HepG2 (cell line): Measurements from ENCODE around the gene NIP7. TPM values are rescaled to one million over a fixed set of nuclear protein-coding genes. Genes with fewer than 3 reads are reported as not detected.

Experiments
- FOXJ3 ChIP-seq: sonication (generic); formaldehyde crosslinking; IDR thresholded peaks from 2 replicates; pipeline ENCODE4 v1.4.0; 2020; ENCODE audit warnings: missing genetic modification reagents, mild to moderate bottlenecking, borderline replicate concordance
- MAF1 ChIP-seq: sonication (generic); formaldehyde crosslinking; IDR thresholded peaks from 2 replicates; pipeline ENCODE4 v1.5.0; 2020; ENCODE audit warnings: missing genetic modification reagents, borderline replicate concordance
- MTA1 ChIP-seq: sonication (generic); formaldehyde crosslinking; IDR thresholded peaks from 2 replicates; pipeline ENCODE4 v1.4.0; 2020; ENCODE audit warnings: missing genetic modification reagents, mild to moderate bottlenecking, borderline replicate concordance
- MXD4 ChIP-seq: IDR thresholded peaks from 2 replicates; pipeline ENCODE4 v1.6.1; 2016; ENCODE audit warnings: mild to moderate bottlenecking, missing biosample characterization, missing genetic modification reagents
- NFKBIZ ChIP-seq: IDR thresholded peaks from 2 replicates; pipeline ENCODE4 v1.6.1; 2018; ENCODE audit warnings: missing genetic modification reagents, missing compliant biosample characterization
- PCBP1 ChIP-seq: fragments of 200-400 bp; formaldehyde crosslinking; IDR thresholded peaks from 2 replicates; pipeline ENCODE4 v1.6.1; 2017; ENCODE audit warnings: mild to moderate bottlenecking, low read depth, low read length, borderline replicate concordance
- RCOR2 ChIP-seq: IDR thresholded peaks from 2 replicates; pipeline ENCODE4 v1.6.1; 2016; ENCODE audit warnings: missing biosample characterization, missing genetic modification reagents
- SMAD9 ChIP-seq: sonication (generic); formaldehyde crosslinking; IDR thresholded peaks from 2 replicates; pipeline ENCODE4 v1.5.1; 2020; ENCODE audit warnings: mild to moderate bottlenecking, missing genetic modification reagents
- SOX6 ChIP-seq, 2 experiments: fragments of 450-650 bp in 1 of 2; sonication (generic) in 1 of 2; formaldehyde crosslinking in 1 of 2; IDR thresholded peaks; 2 replicates each; pipeline versions ENCODE4 v1.4.0 to v1.6.1; 2017 to 2020; ENCODE audit warnings: antibody characterized with exemption in 1 of 2, mild to moderate bottlenecking in 1 of 2, missing genetic modification reagents in 1 of 2
- YEATS2 ChIP-seq: sonication (generic); formaldehyde crosslinking; IDR thresholded peaks from 2 replicates; pipeline ENCODE4 v1.4.0; 2020; ENCODE audit warnings: missing genetic modification reagents, borderline replicate concordance
- ZNF180 ChIP-seq: sonication (generic); formaldehyde crosslinking; IDR thresholded peaks from 2 replicates; pipeline ENCODE4 v1.4.0; 2020; ENCODE audit warnings: low read depth, missing genetic modification reagents, borderline replicate concordance
- ZNF430 ChIP-seq: sonication (generic); formaldehyde crosslinking; IDR thresholded peaks from 2 replicates; pipeline ENCODE4 v1.9.0; 2021; ENCODE audit warnings: mild to moderate bottlenecking, missing genetic modification reagents
- ZNF768 ChIP-seq: sonication (generic); formaldehyde crosslinking; IDR thresholded peaks from 2 replicates; pipeline ENCODE4 v1.4.0; 2020; ENCODE audit warnings: missing genetic modification reagents
- polyA plus RNA-seq, 8 experiments: library from polyadenylated mRNA; depleted of rRNA in 3 of 8; stranded (reverse) in 7 of 8; unstranded in 1 of 8; fragments of >200 nt; fragmentation: Illumina TruSeq in 4 of 8; extraction: Trizol in 4 of 8; gene quantifications; 2 replicates each; pipeline versions ENCODE4 v1.2.1 to v1.2.3, GENCODE V29; 2011 to 2016; ENCODE audit warnings: low read depth in 4 of 8, missing spikeins in 1 of 8, mixed read lengths in 1 of 8; ENCODE audit not compliant: insufficient read depth in 1 of 8
- total RNA-seq, 5 experiments: library from RNA; depleted of rRNA; stranded (reverse); fragments of >200 nt; fragmentation: Illumina TruSeq; extraction: Trizol; gene quantifications; 2 replicates each; pipeline ENCODE4 v1.2.3, GENCODE V29; 2016; ENCODE audit warnings: low read depth in 1 of 5
- TF ChIP-seq, protein P1 (sequence below): sonication (generic); formaldehyde crosslinking; conservative IDR thresholded peaks from 2 replicates; pipeline ENCODE4 v1.4.0; 2020; ENCODE audit warnings: missing genetic modification reagents
- TF ChIP-seq, protein P2 (sequence below): sonication (generic); formaldehyde crosslinking; IDR thresholded peaks from 2 replicates; pipeline ENCODE4 v1.8.0; 2023; ENCODE audit warnings: mild to moderate bottlenecking, missing genetic modification reagents
- TF ChIP-seq, protein P3 (sequence below), 2 experiments: IDR thresholded peaks; 2 replicates each; pipeline ENCODE4 v1.6.1; 2011 to 2012; ENCODE audit warnings: low read length in 2 of 2, borderline replicate concordance in 1 of 2, low read depth in 1 of 2, mild to moderate bottlenecking in 1 of 2, moderate library complexity in 1 of 2
- TF ChIP-seq, protein P4 (sequence below): sonication (generic); formaldehyde crosslinking; IDR thresholded peaks from 2 replicates; pipeline ENCODE4 v1.5.0; 2020; ENCODE audit warnings: mild to moderate bottlenecking, missing genetic modification reagents
- TF ChIP-seq, protein P5 (sequence below): sonication (generic); formaldehyde crosslinking; IDR thresholded peaks from 2 replicates; pipeline ENCODE4 v1.9.0; 2021; ENCODE audit warnings: missing genetic modification reagents, mild to moderate bottlenecking, borderline replicate concordance

NIP7 gene
- total and polyA plus RNA-seq, 2 of the 13 experiments (the other 11 are each of a cell fraction or from before 2014, with no cell fraction given): 15.3 to 114 TPM

DNA sequence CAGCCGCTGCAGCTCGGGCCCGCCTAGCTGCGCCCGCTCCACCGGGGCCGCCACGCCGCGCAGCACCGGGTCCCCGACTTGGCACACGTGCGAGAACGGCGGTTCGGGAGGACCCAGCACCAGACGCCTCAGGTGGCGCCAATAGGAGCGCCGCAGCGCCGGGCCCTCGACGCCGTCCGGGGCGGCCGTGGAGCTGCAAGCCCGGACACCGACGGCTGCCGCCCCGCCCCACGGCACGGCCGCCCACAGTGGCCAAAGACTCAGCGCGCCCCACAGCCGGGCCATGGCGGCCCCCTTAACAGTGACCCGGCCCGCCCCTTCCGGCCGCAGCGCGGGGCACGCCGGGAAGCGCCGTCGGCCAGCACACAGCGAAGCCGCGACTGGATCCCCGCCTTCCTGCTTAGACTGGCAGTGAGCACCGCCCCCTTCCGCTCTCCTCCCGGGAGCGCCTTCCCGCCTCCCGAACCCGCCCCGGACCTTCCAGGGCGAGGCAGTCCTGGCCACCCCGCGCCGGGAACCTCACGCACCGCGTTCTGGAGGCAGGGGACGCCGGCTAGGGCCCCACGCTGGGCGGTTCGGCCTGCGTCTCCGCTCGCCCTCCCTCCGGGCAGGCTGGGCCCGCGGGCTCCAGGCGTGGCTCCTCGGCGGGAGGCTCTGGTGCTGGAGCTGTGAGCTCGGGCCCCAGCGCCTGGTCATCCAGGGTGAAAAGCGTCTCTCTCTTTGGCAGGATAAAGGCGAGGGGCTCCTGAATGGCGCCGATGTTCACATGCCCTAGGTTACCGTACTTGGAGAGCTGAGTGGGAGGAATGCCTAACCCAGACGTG is 9.1 kb upstream of the NIP7 start, which contains the start of gene PDF (continued):
- TF ChIP-seq, protein P1, sequence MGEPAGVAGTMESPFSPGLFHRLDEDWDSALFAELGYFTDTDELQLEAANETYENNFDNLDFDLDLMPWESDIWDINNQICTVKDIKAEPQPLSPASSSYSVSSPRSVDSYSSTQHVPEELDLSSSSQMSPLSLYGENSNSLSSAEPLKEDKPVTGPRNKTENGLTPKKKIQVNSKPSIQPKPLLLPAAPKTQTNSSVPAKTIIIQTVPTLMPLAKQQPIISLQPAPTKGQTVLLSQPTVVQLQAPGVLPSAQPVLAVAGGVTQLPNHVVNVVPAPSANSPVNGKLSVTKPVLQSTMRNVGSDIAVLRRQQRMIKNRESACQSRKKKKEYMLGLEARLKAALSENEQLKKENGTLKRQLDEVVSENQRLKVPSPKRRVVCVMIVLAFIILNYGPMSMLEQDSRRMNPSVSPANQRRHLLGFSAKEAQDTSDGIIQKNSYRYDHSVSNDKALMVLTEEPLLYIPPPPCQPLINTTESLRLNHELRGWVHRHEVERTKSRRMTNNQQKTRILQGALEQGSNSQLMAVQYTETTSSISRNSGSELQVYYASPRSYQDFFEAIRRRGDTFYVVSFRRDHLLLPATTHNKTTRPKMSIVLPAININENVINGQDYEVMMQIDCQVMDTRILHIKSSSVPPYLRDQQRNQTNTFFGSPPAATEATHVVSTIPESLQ: peak; percentile 86; the same call in 1 of the 2 replicates
- TF ChIP-seq, protein P2, sequence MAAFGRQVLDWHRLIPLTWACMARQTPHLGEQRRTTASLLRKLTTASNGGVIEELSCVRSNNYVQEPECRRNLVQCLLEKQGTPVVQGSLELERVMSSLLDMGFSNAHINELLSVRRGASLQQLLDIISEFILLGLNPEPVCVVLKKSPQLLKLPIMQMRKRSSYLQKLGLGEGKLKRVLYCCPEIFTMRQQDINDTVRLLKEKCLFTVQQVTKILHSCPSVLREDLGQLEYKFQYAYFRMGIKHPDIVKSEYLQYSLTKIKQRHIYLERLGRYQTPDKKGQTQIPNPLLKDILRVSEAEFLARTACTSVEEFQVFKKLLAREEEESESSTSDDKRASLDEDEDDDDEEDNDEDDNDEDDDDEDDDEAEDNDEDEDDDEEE: peak; percentile 61
- TF ChIP-seq ZNF180 (CRISPR knock-in tag) (no peak), SMAD9 (CRISPR knock-in tag) (peak; percentile 93), MTA1 (CRISPR knock-in tag) (peak; percentile 75; the same call in 1 of the 2 replicates), PCBP1 (0 out of 2 replicates have a peak, but pooled peaks have one; percentile 70), FOXJ3 (no peak), MAF1 (peak; percentile 63; the same call in 1 of the 2 replicates), RCOR2 (CRISPR knock-in tag) (no peak), NFKBIZ (CRISPR knock-in tag) (peak; percentile 81; the same call in 1 of the 2 replicates), YEATS2 (CRISPR knock-in tag) (peak; percentile 89), ZNF768 (CRISPR knock-in tag) (peak; percentile 77; the same call in 1 of the 2 replicates), SOX6 (IDR thresholded peaks at IDR 0.05) (no peak), SOX6 (CRISPR knock-in tag; IDR thresholded peaks at IDR 0.05) (peak; percentile 73), ZNF430 (CRISPR knock-in tag) (no peak; the same call in 1 of the 2 replicates), MXD4 (CRISPR knock-in tag) (peak; percentile 77)
- TF ChIP-seq, protein P3, sequence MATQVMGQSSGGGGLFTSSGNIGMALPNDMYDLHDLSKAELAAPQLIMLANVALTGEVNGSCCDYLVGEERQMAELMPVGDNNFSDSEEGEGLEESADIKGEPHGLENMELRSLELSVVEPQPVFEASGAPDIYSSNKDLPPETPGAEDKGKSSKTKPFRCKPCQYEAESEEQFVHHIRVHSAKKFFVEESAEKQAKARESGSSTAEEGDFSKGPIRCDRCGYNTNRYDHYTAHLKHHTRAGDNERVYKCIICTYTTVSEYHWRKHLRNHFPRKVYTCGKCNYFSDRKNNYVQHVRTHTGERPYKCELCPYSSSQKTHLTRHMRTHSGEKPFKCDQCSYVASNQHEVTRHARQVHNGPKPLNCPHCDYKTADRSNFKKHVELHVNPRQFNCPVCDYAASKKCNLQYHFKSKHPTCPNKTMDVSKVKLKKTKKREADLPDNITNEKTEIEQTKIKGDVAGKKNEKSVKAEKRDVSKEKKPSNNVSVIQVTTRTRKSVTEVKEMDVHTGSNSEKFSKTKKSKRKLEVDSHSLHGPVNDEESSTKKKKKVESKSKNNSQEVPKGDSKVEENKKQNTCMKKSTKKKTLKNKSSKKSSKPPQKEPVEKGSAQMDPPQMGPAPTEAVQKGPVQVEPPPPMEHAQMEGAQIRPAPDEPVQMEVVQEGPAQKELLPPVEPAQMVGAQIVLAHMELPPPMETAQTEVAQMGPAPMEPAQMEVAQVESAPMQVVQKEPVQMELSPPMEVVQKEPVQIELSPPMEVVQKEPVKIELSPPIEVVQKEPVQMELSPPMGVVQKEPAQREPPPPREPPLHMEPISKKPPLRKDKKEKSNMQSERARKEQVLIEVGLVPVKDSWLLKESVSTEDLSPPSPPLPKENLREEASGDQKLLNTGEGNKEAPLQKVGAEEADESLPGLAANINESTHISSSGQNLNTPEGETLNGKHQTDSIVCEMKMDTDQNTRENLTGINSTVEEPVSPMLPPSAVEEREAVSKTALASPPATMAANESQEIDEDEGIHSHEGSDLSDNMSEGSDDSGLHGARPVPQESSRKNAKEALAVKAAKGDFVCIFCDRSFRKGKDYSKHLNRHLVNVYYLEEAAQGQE (IDR thresholded peaks at IDR 0.05; ENCODE audit: borderline replicate concordance in 1 of 2, low read depth in 1 of 2, low read length in 2 of 2): peak in 1 of 2 experiments; percentile 55; a peak in 1 of 4 replicates
- TF ChIP-seq, protein P4, sequence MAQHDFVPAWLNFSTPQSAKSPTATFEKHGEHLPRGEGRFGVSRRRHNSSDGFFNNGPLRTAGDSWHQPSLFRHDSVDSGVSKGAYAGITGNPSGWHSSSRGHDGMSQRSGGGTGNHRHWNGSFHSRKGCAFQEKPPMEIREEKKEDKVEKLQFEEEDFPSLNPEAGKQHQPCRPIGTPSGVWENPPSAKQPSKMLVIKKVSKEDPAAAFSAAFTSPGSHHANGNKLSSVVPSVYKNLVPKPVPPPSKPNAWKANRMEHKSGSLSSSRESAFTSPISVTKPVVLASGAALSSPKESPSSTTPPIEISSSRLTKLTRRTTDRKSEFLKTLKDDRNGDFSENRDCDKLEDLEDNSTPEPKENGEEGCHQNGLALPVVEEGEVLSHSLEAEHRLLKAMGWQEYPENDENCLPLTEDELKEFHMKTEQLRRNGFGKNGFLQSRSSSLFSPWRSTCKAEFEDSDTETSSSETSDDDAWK: no peak
- TF ChIP-seq, protein P5, sequence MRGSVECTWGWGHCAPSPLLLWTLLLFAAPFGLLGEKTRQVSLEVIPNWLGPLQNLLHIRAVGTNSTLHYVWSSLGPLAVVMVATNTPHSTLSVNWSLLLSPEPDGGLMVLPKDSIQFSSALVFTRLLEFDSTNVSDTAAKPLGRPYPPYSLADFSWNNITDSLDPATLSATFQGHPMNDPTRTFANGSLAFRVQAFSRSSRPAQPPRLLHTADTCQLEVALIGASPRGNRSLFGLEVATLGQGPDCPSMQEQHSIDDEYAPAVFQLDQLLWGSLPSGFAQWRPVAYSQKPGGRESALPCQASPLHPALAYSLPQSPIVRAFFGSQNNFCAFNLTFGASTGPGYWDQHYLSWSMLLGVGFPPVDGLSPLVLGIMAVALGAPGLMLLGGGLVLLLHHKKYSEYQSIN (CRISPR knock-in tag): no peak
